SU-DHL-6 (cell line): Measurements from ENCODE around the gene MEAK7.

Source experiments
- EZH2phosphoT487 ChIP-seq: fragments of 200-600 bp; sonication (generic), shearing (Covaris generic); conservative IDR thresholded peaks from 2 replicates; pipeline ENCODE4 v1.6.1; 2018; ENCODE audit warnings: mild to moderate bottlenecking, antibody characterized with exemption, low read length, moderate library complexity, mixed read lengths
- TF ChIP-seq, protein P1 (sequence below): fragments of 200-600 bp; sonication (generic); IDR thresholded peaks from one replicate; pipeline ENCODE4 v1.5.1; 2017; ENCODE audit warnings: antibody characterized with exemption, mild to moderate bottlenecking, low read length, moderate library complexity; ENCODE audit not compliant: insufficient read depth, poor library complexity, severe bottlenecking

DNA sequence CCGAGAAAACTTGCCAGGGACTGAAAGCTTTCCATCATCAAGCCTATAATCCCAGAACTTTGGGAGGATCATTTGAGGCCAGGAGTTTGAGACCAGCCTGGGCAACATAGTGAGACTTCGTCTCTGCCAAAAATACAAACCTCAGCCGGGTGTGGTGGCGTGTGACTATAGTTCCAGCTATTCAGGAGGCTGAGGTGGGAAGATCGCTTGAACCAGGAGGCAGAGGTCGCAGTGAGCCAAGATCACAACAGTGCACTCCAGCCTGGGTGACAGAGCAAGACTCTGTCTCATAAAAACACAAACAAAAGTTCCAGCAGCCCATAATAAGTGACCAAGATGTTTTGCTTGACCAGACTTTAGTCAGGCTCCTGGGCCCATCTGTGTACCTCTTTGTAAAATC lies 1.9 kb downstream of the MEAK7 start:
- TF ChIP-seq, protein P1, sequence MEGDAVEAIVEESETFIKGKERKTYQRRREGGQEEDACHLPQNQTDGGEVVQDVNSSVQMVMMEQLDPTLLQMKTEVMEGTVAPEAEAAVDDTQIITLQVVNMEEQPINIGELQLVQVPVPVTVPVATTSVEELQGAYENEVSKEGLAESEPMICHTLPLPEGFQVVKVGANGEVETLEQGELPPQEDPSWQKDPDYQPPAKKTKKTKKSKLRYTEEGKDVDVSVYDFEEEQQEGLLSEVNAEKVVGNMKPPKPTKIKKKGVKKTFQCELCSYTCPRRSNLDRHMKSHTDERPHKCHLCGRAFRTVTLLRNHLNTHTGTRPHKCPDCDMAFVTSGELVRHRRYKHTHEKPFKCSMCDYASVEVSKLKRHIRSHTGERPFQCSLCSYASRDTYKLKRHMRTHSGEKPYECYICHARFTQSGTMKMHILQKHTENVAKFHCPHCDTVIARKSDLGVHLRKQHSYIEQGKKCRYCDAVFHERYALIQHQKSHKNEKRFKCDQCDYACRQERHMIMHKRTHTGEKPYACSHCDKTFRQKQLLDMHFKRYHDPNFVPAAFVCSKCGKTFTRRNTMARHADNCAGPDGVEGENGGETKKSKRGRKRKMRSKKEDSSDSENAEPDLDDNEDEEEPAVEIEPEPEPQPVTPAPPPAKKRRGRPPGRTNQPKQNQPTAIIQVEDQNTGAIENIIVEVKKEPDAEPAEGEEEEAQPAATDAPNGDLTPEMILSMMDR = no peak
- TF ChIP-seq EZH2phosphoT487 = no peak
